ENCODE results near the gene GAPVD1. TPM values are rescaled to one million over a fixed set of nuclear protein-coding genes. Genes with fewer than 3 reads are reported as not detected.

Gene GAPVD1
- total and polyA plus RNA-seq, 2 of the 13 experiments (the other 11 are each of a cell fraction or from before 2014, with no cell fraction given): 11.1 to 33.2 TPM

DNA sequence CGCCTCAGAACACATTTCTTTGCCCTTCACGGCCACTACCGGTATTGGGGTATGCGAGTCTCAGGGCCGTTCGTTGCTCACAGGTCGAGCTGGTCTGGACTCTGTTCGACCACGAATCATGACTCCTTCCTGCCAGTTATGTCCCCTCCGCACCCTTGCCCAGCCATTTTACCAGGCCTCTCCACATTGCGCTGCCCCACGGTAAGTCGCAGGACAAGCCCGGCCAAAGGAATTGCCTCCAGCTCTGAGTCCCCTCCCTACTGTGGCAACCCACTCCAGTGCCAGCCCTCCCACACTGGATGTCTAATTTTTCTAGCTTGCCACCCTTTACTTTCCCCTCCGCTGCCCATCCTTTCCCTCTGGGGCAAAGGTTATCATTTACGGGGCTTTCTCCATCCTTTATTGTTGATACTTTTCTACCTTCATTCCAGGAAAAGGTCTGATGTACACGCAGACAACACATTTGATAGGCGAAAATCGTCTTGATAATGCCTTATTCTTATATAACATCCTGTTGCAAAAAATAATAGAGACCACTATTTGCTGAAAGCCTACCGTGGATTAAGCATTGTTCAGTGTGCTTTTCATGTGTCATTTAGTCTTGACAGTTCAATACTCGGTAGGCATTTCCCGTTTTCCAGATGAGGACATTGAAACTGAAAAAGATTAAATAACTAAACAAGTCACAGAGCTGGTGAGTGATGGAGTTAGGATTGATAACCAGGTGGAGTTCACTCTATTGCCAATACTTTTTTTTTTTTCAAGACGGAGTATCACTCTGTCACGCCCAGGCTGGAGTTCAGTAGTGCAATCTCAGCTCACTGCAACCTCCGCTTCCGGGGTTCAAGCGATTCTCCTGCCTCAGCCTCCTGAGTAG lies 19.5 kb upstream of the GAPVD1 start (continued):
- TF ChIP-seq POLR2G (IDR thresholded peaks at IDR 0.05; ENCODE audit: low read depth, low read length): no peak
- TF ChIP-seq, protein P1, sequence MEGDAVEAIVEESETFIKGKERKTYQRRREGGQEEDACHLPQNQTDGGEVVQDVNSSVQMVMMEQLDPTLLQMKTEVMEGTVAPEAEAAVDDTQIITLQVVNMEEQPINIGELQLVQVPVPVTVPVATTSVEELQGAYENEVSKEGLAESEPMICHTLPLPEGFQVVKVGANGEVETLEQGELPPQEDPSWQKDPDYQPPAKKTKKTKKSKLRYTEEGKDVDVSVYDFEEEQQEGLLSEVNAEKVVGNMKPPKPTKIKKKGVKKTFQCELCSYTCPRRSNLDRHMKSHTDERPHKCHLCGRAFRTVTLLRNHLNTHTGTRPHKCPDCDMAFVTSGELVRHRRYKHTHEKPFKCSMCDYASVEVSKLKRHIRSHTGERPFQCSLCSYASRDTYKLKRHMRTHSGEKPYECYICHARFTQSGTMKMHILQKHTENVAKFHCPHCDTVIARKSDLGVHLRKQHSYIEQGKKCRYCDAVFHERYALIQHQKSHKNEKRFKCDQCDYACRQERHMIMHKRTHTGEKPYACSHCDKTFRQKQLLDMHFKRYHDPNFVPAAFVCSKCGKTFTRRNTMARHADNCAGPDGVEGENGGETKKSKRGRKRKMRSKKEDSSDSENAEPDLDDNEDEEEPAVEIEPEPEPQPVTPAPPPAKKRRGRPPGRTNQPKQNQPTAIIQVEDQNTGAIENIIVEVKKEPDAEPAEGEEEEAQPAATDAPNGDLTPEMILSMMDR (CRISPR knock-in tag; IDR thresholded peaks at IDR 0.05): no peak
- TF ChIP-seq NCOA1 (CRISPR knock-in tag; IDR thresholded peaks at IDR 0.05): no peak
- TF ChIP-seq, protein P2, sequence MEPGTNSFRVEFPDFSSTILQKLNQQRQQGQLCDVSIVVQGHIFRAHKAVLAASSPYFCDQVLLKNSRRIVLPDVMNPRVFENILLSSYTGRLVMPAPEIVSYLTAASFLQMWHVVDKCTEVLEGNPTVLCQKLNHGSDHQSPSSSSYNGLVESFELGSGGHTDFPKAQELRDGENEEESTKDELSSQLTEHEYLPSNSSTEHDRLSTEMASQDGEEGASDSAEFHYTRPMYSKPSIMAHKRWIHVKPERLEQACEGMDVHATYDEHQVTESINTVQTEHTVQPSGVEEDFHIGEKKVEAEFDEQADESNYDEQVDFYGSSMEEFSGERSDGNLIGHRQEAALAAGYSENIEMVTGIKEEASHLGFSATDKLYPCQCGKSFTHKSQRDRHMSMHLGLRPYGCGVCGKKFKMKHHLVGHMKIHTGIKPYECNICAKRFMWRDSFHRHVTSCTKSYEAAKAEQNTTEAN (CRISPR knock-in tag; conservative IDR thresholded peaks at IDR 0.05): no peak
- no peak for TF ChIP-seq ERF (CRISPR knock-in tag; IDR thresholded peaks at IDR 0.05)
- TF ChIP-seq PITX1 (CRISPR knock-in tag; IDR thresholded peaks at IDR 0.05): no peak
- TF ChIP-seq SP1 (IDR thresholded peaks at IDR 0.05): no peak
- no peak for TF ChIP-seq SP1 (CRISPR knock-in tag; IDR thresholded peaks at IDR 0.05)
- TF ChIP-seq FOXP1 (IDR thresholded peaks at IDR 0.05): no peak
- no peak for TF ChIP-seq FOXP1 (CRISPR knock-in tag; IDR thresholded peaks at IDR 0.05)
- no peak for TF ChIP-seq TBL1XR1 (IDR thresholded peaks at IDR 0.05; ENCODE audit: borderline replicate concordance, low read length, partially characterized antibody)
- no peak for TF ChIP-seq SCMH1 (CRISPR knock-in tag; IDR thresholded peaks at IDR 0.05; ENCODE audit: borderline replicate concordance)
- no peak for TF ChIP-seq SMAD3 (CRISPR knock-in tag; IDR thresholded peaks at IDR 0.05)
- TF ChIP-seq NCOA2 (CRISPR knock-in tag; IDR thresholded peaks at IDR 0.05): no peak; the same call in 1 of the 2 replicates
- no peak for TF ChIP-seq TBX3 (IDR thresholded peaks at IDR 0.05; ENCODE audit: borderline replicate concordance)
- TF ChIP-seq, protein P3, sequence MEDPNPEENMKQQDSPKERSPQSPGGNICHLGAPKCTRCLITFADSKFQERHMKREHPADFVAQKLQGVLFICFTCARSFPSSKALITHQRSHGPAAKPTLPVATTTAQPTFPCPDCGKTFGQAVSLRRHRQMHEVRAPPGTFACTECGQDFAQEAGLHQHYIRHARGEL (CRISPR knock-in tag; IDR thresholded peaks at IDR 0.05): no peak; the same call in 1 of the 2 replicates
- no peak for TF ChIP-seq ZNF709 (CRISPR knock-in tag; IDR thresholded peaks at IDR 0.05)
- no peak for TF ChIP-seq ZNF761 (CRISPR knock-in tag; conservative IDR thresholded peaks at IDR 0.05)
- TF ChIP-seq MYNN (CRISPR knock-in tag; IDR thresholded peaks at IDR 0.05; ENCODE audit: low read depth): no peak
- TF ChIP-seq ZSCAN21 (CRISPR knock-in tag; IDR thresholded peaks at IDR 0.05; ENCODE audit: borderline replicate concordance): no peak
- TF ChIP-seq SOX6 (IDR thresholded peaks at IDR 0.05): no peak
- no peak; the same call in 1 of the 2 replicates for TF ChIP-seq SOX6 (CRISPR knock-in tag; IDR thresholded peaks at IDR 0.05)
- TF ChIP-seq, protein P4, sequence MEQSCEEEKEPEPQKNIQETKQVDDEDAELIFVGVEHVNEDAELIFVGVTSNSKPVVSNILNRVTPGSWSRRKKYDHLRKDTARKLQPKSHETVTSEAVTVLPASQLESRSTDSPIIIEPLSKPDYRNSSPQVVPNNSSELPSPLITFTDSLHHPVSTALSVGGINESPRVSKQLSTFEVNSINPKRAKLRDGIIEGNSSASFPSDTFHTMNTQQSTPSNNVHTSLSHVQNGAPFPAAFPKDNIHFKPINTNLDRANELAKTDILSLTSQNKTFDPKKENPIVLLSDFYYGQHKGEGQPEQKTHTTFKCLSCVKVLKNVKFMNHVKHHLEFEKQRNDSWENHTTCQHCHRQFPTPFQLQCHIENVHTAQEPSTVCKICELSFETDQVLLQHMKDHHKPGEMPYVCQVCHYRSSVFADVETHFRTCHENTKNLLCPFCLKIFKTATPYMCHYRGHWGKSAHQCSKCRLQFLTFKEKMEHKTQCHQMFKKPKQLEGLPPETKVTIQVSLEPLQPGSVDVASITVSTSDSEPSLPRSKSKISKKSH (CRISPR knock-in tag; IDR thresholded peaks at IDR 0.05; ENCODE audit: borderline replicate concordance): 0 out of 2 replicates have a peak, but pooled peaks have one; percentile 54
- no peak for TF ChIP-seq ZNF343 (CRISPR knock-in tag; IDR thresholded peaks at IDR 0.05)
- no peak for TF ChIP-seq ZNF205 (CRISPR knock-in tag; IDR thresholded peaks at IDR 0.05)
- no peak for TF ChIP-seq KAT2B (IDR thresholded peaks at IDR 0.05; ENCODE audit: borderline replicate concordance, low read depth, low read length)
- TF ChIP-seq, protein P5, sequence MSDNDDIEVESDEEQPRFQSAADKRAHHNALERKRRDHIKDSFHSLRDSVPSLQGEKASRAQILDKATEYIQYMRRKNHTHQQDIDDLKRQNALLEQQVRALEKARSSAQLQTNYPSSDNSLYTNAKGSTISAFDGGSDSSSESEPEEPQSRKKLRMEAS (IDR thresholded peaks at IDR 0.05): peak; percentile 12; the same call in 1 of the 2 replicates
